ENCODE data around the gene PPP3CA.
A peak's percentile ranks its signal among the peaks of the same experiment; 100 is the strongest.

PPP3CA gene

GRCh38 chr4:101044766-101045165 is 302.6 kb downstream of the PPP3CA start:
- TF ChIP-seq CTCF (IDR thresholded peaks at IDR 0.05; ENCODE audit: low read length, missing control alignments), result no peak
- no peak for DNase-seq (ENCODE audit: low read depth)

GRCh38 chr4:101042847-101043246 is 304.5 kb downstream of the PPP3CA start:
- TF ChIP-seq CTCF (IDR thresholded peaks at IDR 0.05; ENCODE audit: low read length, missing control alignments), result no peak
- no peak for DNase-seq (ENCODE audit: low read depth)
- H3K4me3 ChIP-seq (replicated peaks; ENCODE audit: low read depth, low read length), result no peak overlapping the region

More at GRCh38 chr4:101044766-101045165, 302.6 kb downstream of the PPP3CA start:
- no peak overlapping the region for H3K4me3 ChIP-seq (replicated peaks; ENCODE audit: low read depth, low read length)

GRCh38 chr4:101040776-101041175 is 306.6 kb downstream of the PPP3CA start:
- no peak for TF ChIP-seq CTCF (IDR thresholded peaks at IDR 0.05; ENCODE audit: low read length, missing control alignments)
- no peak overlapping the region for H3K4me3 ChIP-seq (replicated peaks; ENCODE audit: low read depth, low read length)
- DNase-seq (ENCODE audit: low read depth), result no peak

- no peak overlapping the region for H3K4me3 ChIP-seq (replicated peaks; ENCODE audit: low read depth, low read length)
- no peak for DNase-seq (ENCODE audit: low read depth)
- no peak for TF ChIP-seq CTCF (IDR thresholded peaks at IDR 0.05; ENCODE audit: low read length, missing control alignments)
Measured at GRCh38 chr4:101039367-101039766, 308.0 kb downstream of the PPP3CA start.

- H3K4me3 ChIP-seq (replicated peaks; ENCODE audit: low read depth, low read length), result no peak overlapping the region
- no peak for DNase-seq (ENCODE audit: low read depth)
- no peak for TF ChIP-seq CTCF (IDR thresholded peaks at IDR 0.05; ENCODE audit: low read length, missing control alignments)
Measured at GRCh38 chr4:101037938-101038413, 309.4 kb downstream of the PPP3CA start.

- no peak overlapping the region for H3K4me3 ChIP-seq (replicated peaks; ENCODE audit: low read depth, low read length)
- DNase-seq (ENCODE audit: low read depth), result peak; percentile 66
- TF ChIP-seq CTCF (IDR thresholded peaks at IDR 0.05; ENCODE audit: low read length, missing control alignments), result no peak
Measured at GRCh38 chr4:101037249-101037648, 310.1 kb downstream of the PPP3CA start.

GRCh38 chr4:101035487-101035886 is 311.8 kb downstream of the PPP3CA start:
- no peak for DNase-seq (ENCODE audit: low read depth)
- H3K4me3 ChIP-seq (replicated peaks; ENCODE audit: low read depth, low read length), result no peak overlapping the region
- no peak for TF ChIP-seq CTCF (IDR thresholded peaks at IDR 0.05; ENCODE audit: low read length, missing control alignments)

Measured in fibroblast of pulmonary artery (primary cell).